HG03108 (cell line): ENCODE measurements around the gene SMIM29.
"Not testable (repeated sequence)": the region's sequence is repeated elsewhere in the genome, so short reads cannot be mapped to it uniquely, and the experiment has no call there.

Experiments used
- ATAC-seq: cut with Tn5 transposase; IDR thresholded peaks from one replicate; pipeline ENCODE4 v1.9.1; 2021; ENCODE audit warnings: moderate library complexity; ENCODE audit not compliant: unreplicated experiment

SMIM29 gene

DNA sequence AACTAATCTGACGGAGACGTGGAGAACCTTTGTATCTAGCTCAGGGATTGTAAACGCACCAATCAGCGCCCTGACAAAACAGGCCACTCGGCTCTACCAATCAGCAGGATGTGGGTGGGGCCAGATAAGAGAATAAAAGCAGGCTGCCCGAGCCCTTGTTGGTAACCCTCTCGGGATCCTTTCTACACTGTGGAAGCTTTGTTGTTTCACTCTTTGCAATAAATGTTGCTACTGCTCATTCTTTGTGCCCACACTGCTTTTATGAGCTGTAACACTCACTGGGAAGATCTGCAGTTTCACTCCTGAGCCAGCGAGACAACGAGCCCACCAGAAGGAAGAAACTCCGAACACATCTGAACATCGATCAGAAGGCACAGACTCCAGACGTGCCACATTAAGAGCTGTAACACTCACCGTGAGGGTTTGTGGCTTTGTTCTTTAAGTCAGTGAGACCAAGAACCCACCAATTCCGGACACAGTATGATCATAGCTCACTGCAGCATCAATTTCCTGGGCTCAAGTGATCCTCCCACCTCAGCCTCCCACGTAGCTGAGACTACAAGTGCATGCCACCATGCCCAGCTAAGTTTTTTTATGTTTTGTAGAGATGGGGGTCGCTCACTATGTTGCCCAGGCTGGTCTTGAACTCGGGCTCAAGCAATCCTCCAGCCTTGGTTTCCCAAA lies 21.0 kb upstream of the SMIM29 start:
- not testable (repeated sequence) for ATAC-seq

DNA sequence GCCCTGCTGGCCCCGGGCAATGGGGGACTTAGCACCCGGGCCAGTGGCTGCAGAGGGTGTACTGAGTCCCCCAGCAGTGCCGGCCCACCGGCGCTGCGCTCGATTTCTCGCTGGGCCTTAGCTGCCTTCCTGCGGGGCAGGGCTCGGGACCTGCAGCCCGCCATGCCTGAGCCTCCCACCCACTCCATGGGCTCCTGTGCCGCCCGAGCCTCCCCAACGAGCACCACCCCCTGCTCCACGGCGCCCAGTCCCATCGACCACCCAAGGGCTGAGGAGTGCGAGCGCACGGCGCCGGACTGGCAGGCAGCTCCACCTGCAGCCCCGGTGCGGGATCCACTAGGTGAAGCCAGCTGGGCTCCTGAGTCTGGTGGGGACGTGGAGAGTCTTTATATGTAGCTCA lies 20.3 kb upstream of the SMIM29 start:
- not testable (repeated sequence) for ATAC-seq

DNA sequence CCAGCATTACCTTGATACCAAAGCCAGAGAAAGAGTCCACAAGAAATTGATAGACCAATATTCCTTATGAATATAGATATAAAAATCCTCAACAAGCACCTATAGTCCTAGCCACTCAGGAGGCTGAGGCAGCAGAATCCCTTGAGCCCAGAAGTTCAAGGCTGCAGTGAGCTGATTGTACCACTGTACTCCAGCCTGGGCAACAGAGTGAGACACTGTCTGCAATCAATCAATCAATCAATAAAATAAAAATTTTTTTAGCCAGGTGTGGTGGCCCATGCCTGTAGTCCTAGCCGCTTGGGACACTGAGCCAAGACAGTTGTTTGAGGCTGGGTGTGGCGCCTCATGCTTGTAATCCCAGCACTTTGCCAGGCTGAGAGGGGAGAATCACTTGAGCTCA lies 18.9 kb upstream of the SMIM29 start:
- no peak for ATAC-seq

DNA sequence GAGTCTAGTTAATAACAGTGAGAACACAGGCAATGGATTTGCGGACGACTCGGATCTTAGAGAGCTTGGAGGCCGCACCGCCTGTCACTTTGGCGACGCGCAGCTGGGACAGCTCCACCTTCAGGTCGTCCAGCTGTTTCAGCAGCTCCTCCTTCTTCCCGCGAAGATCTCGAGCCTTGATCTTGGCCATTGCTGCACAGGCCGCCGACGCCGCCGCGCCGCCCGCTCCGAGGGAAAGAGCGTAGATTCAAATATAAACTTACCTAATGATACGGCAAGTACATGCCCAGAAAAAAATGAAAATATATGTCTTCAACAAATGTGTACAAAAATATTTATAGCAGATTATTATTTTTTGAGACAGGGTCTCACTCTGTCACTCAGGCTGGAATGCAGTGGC lies 14.7 kb upstream of the SMIM29 start:
- not testable (repeated sequence) for ATAC-seq

DNA sequence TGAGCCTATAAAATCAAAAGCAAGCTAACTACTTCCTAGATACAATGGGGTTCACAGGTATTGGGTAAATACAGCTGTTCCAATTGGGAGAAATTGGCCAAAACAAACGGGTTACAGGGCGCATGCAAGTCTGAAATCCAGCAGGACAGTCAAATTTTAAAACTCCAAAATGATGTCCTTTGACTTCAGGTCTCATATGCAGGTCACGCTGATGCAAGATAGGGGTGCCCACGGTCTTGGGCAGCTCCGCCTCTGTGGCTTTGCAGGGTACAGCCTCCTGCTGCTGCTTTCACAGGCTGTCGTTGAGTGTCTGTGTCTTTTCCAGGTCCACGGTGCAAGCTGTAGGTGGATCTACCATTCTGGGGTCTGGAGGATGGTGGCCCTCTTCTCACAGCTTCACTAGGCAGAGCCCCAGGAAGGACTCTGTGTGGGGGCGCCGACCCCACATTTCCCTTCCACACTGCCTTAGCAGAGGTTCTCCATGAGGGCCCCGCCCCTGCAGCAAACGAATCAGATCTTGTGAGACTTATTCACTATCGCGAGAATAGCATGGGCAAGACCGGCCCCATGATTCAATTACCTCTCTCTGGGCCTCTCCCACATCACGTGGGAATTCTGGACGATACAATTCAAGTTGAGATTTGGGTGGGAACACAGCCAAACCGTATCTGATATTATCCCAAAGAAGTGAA lies 11.9 kb upstream of the SMIM29 start:
- ATAC-seq = no peak

DNA sequence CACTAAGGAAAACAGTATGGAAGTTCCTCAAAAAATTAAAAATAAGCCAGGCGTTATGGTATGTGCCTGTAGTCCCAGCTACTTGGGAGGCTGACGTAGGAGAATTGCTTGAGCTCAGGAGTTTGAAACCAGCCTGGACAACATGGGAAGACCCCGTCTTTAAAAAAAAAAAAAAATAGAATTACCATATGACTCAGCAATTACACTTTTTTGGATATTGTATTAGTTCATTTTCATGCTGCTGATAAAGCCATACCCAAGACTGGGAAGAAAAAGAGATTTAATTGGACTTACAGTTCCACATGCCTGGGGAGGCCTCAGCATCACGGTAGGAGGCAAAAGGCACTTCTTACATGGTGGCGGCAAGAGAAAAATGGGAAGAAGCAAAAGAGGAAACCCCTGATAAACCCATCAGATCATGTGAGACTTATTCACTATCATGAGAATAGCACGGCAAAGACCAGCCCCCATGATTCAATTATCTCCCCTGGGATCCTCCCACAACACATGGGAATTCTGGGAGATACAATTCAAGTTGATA lies 10.8 kb upstream of the SMIM29 start:
- ATAC-seq = no peak

DNA sequence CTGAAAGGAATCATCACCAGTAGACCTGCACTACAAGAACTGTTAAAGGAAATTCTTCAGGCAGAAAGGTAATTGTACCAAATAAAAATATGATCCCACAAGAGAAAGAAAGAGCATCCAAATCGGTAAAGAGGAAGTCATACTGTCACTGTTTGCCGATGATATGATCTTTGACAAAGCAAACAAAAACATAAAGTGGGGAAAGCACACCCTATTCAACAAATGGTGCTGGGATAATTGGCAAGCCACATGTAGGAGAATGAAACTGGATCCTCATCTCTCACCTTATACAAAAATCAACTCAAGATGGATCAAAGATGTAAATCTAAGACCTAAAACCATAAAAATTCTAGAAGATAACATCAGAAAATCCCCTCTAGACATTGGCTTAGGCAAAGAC lies 3.6 kb upstream of the SMIM29 start:
- not testable (repeated sequence) for ATAC-seq

DNA sequence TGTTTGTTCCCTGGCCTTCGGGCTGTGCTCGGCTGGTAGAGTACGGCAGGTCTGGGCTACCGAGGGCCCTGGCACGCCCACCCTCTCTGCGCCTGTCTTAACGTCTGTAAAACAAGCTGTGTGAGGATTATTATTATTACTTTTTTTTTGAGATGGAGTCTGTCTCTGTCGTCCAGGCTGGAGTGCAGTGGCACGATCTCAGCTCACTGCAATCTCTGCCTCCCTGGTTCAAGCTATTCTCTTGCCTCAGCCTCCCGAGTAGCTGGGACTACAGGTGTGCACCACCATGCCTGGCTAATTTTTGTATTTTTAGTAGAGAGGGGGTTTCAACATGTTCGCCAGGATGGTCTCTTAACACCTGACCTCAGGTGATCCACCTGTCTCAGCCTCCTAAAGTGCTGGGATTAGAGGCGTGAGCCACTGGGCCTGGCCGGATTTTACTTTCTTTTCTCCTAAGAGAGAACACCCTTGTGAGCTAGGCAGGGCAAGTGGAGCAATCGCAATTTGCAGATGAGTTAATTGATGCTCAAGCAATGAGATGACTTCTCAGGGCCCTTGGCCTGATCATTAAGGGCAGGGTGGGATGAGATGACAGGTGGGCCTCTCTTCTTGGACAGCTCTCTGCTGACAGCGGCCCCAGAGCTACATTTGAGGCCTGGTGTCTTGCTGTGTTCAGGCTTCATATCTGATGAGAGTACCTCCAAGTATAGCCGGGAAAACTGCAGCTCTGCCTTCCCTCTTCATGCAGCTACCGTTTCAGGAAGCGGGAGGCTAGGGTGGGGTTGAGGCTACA lies 859 bp upstream of the SMIM29 start:
- ATAC-seq = peak; percentile 17

DNA sequence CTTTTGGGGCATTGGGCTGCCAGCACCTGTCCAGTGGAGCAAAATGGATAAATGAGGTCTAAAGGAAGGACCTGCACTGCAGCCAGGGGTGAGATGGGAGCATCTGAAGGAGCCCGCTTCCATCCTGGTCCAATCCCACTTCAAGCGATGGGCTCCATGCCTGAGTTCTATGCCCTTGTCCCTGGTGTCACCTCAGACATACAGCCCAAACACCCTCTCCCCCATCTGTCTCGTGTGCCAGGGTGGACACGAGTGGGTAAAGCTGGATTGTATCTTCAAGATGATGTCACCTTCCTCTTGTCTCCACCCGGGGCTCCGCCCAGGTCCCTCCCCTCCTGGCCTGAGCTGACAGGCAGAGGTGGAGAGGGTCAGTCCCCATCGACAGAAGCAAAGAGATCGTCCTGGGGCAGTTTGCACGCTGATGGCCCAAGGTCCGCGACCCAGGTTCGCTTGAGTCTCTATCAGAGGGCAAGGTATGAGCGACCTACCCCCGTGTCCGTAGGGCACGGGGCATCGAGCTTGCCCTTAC lies 544 bp downstream of the SMIM29 start:
- ATAC-seq = peak; percentile 7

DNA sequence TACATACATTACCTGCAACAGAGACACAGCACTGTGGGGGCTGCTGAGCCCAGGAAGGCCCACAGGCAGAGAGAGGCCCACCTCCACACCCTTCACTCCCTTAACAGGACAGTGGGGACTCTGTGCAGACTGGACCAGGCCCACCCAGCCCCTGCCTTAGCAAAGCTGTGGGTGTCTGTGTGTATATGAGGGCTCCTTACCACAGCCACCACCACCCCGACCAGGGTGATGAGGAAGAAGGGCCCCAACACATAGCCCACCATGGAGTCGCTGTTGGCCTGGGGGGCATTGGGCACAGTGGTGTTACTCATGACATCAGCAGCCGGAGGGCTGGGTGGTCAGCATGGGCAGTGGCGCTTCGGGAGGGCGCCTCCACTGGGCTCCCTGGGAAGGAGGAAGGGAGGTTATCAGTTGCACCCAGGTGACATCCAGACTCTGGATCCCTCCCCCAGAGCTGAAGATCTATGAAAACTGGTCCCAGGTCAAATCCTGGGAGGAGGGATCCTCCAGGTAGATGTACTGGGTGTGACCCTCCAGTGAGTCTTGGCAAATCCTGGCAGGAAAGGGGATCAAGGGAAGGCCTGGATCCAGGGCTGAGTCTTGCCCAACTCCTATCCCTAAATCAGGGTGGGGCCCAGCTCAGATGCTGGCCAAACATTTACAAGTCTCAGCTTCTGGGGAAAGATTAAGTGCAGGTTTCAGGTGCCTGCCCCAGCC lies 1.2 kb downstream of the SMIM29 start:
- ATAC-seq = no peak

DNA sequence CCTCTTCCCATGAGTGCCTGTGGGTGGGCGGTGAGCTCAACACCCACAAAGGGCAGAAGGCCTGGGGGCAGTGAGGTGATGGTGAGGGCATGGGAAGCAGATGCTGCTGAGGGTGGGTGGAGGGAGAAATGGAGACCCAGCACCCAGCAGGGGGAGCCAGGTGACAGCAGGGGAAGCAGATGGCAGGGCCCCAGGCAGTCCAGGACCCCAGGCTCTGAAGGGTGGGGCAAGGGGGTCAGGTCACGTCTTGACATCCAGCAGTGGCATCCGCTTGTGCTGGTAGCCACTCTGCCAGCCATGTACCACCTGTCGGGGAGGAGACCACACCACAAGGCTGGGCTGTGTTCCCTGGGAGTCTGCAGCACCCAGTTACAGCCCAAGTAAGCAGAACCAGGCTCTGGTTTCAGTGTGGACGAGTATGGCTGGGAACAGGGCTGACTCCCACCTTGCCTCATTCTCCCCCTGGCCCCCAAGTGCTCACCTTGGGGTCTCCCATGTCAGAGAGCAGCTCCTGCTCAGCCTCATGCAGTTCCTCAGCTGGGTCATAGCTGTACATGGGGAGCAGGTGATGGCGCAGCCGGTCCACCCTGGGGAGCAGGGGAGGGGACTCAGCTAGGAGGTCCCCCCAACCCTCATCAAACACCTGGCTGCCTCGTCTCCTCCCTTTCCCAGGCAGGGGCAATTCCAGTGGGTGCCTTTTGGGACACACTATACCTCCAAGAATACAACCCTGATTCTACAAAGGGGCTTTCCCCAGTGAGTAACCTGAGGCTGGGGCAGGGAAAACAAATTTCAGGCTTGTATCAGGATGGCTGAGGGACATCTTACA lies 2.0 kb downstream of the SMIM29 start:
- no peak for ATAC-seq

DNA sequence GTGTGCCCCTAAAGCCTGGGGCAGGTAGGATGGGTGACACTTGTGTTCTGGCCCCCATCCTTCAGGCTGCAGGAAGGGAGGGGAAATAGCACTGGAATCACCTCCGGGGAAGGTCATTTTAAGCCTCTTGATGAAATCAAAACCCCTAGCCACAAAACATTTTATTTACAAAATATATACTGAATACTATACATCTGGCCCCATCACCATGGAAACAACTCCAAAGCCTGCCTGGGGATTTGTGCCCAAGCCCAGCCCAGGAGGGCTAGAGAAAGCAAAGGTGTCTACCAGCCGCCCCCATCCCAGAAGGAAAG lies 2.6 kb downstream of the SMIM29 start:
- no peak for ATAC-seq

DNA sequence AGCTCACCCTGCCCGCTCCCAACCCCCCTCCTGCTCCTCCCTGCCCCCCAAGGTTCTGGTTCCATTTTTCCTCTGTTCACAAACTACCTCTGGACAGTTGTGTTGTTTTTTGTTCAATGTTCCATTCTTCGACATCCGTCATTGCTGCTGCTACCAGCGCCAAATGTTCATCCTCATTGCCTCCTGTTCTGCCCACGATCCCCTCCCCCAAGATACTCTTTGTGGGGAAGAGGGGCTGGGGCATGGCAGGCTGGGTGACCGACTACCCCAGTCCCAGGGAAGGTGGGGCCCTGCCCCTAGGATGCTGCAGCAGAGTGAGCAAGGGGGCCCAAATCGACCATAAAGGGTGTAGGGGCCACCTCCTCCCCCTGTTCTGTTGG lies 3.1 kb downstream of the SMIM29 start:
- not testable (repeated sequence) for ATAC-seq

DNA sequence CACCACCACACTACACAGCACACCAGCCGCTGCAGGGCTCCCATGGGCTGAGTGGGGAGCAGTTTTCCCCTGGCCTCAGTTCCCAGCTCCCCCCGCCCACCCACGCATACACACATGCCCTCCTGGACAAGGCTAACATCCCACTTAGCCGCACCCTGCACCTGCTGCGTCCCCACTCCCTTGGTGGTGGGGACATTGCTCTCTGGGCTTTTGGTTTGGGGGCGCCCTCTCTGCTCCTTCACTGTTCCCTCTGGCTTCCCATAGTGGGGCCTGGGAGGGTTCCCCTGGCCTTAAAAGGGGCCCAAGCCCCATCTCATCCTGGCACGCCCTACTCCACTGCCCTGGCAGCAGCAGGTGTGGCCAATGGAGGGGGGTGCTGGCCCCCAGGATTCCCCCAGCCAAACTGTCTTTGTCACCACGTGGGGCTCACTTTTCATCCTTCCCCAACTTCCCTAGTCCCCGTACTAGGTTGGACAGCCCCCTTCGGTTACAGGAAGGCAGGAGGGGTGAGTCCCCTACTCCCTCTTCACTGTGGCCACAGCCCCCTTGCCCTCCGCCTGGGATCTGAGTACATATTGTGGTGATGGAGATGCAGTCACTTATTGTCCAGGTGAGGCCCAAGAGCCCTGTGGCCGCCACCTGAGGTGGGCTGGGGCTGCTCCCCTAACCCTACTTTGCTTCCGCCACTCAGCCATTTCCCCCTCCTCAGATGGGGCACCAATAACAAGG lies 3.6 kb downstream of the SMIM29 start:
- not testable (repeated sequence) for ATAC-seq

DNA sequence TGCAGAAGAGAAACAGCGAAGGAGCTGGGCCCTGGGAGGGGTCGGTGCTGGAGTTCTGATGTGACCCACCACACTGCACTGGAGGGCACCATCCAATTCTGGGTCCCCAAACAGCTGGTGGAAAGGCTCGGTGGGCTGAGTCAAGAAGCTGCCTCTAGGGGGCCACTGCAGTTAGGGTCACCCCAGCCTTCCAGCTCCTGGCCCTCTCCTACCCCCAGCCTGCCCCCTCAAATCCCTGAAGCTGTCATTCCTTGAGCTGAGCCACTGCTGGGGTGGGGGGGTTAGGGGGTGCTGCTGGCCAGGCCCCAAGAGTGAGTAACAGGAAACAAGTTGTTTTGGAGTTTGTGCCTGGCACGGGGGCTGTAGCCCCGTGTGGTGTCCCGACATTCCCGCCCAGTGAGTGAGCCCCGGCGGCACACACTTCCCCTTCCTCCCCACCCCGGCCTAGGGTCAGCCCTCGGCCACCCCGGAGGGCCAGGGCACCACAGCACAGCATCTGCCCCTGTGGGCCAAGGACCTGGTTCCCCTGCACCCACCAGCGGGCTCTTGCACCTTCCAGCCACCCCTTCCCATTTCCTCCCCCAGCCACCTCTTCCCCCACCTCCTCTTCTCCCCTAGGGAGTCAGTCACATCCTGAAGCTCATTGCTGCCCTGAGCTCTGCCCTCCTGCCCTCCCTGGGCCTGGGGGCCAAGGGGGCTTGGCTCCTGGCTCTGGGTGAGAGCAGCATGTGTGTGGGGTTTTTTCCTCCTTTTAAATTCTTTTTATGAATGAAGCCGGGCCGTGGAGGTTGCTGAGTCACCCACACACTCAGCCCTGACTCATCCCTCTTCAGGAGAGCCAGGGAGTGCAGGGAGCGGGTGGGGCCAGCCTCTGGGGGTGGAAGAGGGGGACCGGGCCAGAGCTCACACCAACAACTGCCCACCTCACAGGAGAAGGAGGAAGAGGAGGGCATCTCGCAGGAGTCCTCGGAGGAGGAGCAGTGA lies 4.6 kb downstream of the SMIM29 start:
- ATAC-seq = no peak

DNA sequence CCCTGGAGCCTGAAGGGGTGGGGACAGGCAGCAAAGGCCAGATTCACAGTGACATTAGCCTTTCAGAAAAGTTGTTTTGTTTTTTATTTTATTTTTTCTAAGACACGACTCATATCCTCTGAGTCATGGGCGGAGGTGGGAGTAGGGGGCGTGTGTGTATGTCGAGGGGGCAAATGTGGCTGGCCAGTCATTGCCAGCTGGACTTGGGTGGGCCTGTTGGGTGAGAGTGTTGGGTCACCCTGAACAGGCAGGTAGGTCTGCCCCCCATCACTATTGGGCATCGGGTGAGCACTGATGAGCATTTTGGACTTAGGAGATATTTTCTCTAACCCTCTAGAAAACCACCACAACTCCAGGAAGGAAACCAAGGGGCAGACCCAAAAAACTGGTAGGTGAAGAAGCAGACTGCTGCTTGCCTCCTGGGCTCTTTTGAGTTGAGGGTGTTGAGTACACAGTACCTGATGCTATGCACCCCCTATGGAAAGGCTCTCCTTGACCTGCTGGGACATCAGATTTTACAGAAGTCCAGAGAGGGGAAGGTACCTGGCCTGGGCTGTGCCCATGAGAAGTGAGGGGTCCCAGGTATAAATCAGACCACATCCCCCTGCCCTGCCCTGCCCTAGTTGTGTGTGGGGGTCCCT lies 5.6 kb downstream of the SMIM29 start:
- no peak for ATAC-seq

DNA sequence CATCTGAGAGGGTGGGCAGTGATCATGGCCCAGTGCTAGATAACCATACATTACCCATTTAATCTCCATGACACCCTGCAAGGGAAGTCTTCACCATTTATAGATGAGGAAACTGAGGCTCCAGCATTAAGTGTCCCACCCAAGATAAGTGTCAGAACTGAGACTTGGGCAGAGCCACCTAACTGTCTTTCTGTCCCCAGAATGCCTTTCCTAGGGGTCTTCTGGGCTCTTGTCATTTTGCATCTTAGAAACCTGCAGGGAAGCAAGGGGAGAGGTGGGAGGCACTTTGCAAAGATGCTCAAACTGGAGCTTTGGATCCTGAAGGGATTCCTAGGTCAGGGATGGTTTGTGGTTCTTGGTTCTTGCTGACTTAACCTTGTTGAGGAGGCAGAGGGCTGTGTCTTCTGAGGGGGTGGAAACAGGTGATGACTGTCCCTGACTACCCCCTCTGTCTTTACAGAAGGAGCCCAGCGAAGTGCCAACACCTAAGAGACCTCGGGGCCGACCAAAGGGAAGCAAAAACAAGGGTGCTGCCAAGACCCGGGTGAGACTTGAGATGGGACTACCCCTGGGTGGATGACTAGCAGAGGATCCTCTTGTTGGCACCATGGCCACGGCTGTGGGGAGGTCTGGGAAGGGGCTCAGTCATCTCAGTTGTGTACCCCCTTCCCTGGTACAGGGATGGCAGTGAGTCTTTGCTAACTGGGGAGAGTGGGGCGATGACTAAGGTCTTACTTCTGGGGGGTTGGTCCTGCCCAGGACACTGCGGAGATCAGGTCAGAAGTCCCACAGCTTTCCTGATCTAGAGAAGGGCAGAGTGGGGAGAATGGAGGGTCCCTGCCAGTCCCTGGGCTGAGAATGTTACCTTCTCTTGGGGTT lies 6.3 kb downstream of the SMIM29 start:
- no peak for ATAC-seq
